NCI-H187 treated with DMSO at 0.1 percent for 48 hours (cell line): ENCODE measurements around the gene GCG.

ENCODE experiments used
- DNase-seq: peaks from one replicate; lab custom pipeline; 2025; lab: John Stamatoyannopoulos, UW

Gene GCG

DNA sequence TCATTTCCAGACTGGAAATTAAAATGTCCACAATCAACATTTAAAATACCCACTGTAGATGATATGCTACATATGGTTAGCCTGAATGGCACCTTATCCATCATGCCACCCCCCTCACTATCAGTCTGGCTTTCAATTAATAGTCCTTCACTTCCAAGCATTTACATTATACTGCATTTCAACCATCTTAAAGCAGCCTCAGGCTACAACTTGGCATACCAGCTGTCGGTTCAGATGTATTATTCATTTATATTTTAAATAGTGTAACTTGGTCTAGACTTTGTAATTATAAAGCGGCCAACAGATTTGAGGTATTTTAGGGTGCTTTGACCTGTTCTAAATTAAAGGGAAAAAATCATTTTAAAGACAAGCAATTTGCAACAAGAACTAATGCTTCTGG lies 2.6 kb downstream of the GCG start:
- no peak for DNase-seq

DNA sequence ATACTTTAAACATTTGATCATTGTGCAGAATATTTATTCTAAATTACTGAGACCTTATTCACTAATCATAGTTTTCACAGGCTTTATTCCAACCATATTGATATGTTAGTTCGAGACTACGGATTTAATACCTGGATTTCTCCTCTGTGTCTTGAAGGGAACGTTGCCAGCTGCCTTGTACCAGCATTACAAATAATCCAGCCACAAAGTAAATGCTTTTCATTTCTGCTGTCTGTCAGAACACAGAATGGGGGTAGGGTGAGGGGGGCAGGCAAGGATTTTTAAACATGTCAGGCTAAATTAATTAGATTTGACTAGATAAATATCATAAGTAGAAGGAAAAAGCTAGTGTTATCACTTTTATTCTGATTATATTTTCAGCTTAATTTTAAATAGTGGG lies 3.1 kb downstream of the GCG start:
- DNase-seq: no peak

DNA sequence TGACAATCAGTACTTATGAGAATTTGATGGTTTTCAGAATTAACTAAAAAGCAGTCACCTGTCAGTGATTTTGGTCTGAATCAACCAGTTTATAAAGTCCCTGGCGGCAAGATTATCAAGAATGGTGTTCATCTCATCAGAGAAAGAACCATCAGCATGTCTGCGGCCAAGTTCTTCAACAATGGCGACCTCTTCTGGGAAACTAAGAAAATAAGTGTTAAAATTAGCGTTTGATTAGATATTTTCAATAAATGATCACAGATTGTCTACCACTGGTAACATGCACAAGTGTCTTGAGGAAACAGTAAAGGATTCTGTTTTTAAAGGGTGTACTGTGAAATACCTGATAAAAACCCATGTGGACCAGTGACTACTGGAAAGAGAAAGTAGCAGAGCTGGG lies 8.1 kb downstream of the GCG start:
- DNase-seq: no peak

DNA sequence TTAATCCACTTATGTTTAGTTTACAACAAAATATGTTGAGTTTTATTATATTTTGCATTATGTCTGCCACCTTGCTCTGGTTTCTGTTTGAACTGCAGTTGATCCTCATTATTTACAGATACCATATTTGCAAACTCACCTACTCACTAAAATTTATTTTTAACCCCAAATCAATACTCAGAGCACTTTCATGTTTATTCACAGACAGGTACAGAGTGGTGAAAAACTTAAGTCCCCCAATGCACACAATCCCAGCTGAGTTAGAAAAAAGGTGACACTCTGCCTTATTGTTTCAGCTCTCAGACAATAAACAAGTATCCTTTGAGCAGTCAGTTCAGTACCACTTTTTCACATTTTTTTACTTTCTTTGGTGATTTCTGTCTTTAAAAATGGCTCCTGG lies 13.7 kb downstream of the GCG start:
- DNase-seq: no peak

DNA sequence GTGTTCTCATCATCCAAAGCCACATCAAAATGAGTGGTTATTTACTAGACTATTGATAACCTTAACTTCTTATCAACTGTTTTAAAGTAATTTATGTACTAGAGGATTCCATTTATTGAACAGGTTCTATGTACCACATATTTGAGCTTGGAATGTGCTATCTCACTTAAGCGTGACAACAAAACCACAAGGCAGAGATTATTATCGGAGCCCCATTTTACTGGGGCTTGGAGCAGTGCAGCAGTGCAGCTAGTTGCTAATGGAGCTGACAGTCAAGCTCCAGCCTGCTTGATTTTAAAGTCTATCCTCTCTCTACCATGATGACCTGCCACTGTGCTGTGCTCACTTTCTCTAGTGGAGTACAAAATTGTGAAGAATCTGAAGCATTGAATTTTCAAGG lies 24.6 kb downstream of the GCG start:
- DNase-seq: no peak

DNA sequence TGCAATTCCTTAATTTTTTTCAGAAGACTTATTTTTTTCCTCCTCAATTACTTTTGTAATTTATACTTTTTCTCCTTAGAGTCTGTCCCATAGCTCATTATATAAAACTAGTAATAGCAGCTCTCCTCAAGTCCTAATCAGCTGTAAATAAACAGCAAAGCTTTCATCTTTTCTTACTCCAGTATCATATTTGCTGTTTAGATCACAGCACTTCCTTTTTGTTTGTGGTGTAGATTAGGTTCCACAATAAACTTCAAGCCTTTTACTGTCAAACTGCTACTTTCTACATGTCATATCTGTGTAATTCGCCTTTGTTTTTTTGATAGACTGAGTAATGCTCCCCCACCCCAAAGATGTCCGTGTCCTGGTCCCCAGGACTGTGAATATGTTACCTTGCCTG lies 25.5 kb downstream of the GCG start:
- DNase-seq: no peak

DNA sequence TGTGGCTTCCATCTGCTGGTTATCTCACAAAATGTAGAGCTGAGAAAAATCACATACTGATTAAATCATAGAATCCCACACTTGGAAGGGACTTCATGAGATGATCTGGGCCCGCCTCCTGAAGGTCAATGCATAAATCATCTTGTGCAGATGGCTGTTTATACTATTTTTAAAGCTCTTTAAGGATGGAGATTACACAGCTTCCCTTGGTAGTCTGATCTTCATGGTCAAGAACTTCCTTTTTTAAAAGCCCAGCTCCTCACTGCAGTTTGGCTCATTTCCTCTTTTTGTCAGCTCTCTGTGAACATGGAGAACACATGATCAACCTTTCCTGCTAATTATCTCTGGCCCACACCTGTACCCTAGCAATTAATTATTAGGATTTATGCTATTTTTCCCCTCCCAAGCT lies 25.9 kb downstream of the GCG start:
- DNase-seq: no peak

DNA sequence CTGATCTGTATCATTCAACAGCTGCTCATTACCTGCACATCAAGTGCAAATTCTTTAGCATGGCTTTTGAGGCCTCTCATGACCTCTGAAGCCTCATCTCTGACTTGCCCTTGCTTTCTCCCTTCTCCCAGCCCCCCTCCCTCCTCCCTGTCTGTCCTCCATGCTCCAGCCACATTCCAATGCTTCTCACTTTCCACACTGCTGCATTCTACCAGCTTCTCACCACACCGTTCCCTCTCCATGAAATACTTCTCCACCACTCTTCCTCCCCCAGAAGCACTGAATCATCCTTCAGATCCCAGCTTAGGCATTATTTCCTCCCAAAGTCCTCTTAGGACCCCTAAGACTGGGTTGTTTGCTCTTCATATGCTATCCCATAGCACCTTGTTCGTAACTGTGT lies 26.9 kb downstream of the GCG start:
- no peak for DNase-seq

DNA sequence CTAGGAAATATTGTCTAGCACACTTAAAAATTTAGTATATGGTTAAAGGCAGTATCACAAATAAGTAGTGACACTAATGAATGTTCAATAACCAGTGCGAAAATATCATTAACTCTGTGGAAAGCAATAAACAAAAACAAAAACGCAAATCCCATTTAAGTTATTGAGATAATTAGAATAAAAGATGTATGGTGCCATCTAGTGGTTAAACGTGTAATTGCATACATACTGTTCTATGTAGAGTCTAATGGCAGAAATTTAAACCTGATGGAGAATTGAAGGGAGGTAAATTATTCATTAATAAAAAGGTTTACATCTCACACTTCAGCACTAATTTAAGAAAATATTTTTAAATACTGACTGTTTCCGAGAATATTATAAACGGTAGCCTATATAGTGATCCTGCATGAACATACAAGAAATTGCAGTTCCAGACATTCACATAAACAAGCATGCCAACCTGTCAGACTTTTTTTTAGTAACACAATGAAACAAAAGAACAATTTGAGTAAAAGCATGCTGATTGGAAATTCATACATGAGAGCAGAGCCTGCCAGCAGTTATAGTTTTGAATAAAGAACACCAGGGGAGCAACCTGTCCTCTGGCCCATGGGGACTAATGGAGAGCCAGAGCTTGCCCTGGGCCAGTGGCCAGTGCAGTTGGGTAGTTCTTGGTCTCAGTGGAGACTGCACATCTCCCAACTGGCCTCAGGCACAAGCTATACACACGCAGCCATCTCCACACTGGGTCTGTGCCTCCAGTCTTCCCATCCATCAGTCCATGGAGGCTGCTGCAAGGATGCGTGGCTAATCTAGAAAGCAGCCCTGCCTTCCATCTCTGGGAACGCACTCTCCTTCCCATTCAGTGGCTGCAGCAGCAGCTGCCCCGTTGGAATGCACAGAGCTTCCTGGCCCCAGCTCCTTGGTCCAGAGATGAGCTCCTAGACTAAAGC lies 28.0 kb downstream of the GCG start:
- no peak for DNase-seq

DNA sequence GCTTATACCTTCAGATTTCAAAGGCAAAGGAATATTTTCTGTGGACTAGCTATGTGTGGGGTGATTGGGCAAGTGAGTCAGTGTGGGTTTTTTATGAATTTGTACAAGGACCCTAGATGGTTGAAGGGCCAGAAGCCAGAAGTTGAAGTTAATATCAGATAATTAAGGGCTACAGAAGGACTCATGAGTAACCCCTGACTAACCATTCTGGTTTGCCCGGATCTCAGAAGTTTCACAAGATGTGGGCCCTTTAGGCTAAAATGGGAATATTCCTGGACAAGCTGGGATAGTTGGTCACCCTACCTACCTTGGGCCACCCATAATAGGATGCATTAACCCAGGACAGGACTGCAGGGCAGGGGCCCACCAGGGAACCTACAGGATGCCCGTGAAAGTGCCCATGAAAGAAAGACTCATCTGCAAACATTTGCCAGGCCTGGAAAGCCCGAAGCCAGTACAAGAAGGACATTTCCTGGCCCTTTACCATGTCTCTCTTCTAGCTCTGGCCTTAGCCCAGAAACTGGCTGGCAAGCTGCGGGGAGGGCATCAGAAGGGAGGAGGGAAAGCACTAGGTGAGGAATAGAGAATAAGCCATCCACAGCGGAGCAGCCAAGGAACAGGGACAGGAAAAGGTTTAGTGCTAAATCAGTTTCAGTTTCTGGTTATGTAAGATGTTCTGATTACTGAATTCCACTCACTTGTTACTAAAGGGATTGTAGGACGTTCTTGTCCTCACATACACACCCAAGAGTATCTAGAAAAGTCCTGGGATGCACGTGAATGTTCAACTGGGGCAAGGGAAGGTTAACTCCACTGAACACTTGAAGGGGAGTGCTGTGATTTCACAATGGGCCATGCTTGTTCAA lies 33.6 kb downstream of the GCG start:
- no peak for DNase-seq

DNA sequence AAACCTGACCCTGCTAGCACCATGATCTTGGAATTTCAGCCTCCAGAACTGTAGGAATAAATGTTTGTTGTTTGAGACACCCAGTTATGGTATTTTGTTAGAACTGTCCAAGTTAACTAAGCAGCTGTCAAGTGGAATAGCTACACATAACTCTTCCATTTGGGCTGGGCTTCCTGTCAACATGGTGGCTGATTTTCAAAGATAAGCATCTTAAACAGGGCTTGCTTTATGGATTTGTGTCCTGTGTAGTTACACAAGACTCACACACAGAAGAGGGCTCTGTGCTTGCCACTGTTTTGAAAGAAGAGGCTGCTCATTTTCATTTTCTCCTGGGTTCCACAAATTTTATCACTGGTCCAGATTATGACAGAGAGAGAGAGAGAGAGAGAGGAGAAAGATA lies 35.7 kb downstream of the GCG start:
- no peak for DNase-seq

DNA sequence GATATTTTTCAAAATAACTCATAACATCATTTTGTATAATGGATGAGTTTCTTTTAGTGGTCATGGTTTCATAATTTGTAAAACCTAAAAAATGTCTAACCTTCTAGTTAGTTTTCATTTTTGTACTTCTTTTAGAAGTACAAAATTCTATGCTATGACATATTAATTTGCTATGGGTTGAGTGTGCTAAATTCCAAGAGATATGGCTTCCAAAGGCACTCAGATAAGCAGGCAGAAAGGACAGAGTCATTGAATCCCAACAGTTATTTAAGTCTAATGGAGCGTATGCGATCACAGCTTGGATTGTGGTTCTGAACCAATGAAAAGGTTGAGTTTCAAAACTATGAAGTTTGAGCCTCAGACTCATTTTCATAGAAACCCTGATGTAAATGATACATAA lies 37.0 kb downstream of the GCG start:
- no peak for DNase-seq

DNA sequence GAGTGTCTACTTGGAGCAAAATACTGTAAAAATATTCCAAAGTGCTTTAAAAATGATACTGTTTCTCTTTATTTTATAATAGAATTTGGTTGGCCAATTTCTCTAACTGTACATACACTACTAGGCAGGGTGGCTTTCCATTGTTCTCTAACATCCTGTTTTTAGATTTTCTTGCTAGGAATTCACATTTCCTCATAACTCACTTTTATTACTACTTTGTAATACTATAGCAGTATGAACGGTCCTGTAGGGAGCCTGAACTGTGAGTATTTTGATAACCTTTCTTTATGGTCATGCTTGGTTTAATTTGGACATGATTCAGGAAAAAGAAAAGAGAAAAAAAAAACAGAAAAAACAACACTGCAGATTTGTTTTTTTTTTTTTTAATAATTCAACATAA lies 37.8 kb downstream of the GCG start:
- no peak for DNase-seq

DNA sequence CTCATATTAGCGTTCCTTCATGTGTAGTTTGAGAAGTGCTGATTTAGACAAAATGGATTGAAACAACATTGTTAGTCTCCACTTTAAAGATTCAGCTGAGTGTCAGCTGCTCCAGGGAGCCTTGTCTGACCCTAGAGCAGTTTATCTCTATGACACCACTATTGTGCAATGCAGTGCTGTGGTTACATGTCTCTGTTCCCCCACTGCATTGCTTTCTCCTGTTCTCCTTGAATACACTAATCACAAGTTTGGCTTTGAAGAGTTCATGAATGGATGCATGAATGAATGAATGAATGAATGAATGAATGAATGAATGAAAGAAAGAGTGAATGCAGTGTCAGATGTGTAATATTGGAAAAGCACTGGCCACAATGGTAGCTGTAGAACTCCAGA lies 38.3 kb downstream of the GCG start:
- no peak for DNase-seq

DNA sequence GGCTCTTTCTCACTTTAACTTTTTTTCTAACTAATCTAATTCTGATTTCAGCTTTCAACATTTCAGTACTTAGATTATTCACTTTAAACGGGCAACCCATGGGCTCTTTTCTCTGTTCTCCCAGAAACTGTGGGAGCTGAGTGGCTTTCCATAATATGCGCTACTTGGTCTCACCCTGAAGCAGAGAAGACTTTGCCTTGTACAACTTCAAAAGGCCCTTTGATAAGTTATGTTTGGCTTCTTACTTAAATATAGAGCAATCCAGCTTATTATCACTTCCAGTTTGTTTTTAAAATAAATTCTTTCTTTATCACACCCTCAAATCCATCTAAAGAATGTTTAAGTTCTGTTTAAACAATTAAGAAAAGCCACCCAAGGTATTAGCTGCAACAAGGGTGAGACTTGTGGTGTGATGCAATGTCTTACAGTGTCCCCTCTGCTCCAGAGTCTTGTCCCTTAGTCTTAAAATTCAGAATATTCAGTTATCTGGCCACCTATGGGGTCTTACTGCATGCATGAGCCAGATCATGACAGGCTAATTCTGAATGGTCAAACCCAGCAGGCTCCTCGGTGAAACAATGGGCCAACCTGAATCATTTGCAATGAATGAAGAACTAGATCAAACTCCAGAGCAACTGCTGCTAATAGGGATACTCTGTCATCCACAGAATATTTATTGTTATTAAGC lies 38.8 kb downstream of the GCG start:
- DNase-seq: no peak

DNA sequence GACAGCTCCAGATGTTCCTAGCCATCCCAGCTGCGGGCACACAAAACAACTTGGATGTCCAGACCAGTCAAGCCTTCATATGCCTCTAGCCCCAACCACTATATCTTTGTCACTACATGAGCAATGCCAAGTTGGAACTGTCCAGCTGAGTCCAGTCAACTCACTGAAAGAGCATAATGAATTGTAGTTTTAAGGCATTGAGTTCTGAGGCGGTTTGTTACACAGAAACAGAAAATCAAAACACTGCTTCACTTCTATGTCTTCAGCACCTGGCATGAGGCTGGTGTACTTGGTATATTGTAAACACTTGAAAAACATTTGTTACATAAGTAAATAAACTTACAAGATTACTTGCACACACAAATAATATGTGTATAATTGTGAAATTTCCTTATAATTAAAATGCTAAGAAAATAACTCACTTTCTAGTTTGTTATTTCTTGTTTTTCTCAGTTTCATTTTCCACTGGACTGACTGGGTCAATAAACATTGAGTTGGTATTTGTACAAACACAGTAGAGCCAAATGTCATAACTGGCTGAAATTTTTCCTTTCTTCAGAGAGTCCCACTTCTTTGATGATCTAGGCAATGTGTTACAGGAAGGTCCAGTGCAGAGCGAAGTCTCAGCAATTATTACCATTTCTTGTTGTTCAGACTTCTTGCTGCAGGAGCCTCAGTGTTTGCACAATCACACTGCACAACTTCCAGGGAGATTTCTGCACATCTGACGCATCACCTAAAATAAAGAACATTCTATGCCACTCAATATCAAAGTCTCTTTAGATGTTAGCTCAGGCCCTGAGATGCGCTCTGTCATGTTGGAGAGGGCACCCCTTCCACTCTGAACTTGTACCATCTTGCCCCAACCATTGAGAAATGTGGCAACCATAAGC lies 39.8 kb downstream of the GCG start:
- no peak for DNase-seq

DNA sequence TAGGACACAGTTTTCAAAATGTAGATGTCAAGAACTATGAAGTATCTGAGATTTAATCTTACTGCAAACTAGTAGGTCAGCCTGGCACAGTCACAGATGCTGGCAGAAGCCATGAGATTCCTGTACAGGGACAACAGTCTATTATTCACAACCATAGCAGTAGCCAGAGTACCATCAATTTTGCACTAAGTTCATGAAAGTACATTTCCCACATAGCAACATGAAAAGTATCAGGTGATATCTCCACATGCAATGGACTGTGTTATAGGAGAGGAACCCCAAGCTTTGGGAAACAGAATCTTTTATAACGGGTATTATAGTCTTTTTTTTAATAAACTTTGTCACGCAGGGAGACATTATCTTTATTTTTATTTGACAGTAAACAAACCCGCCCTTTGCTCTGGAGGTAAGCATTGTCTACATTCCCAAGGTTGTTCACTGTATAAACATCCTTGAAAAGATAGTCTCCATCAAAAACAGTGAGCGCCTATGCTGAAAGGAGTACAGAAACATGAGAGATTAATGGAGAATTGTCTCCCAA lies 44.6 kb downstream of the GCG start:
- no peak for DNase-seq

DNA sequence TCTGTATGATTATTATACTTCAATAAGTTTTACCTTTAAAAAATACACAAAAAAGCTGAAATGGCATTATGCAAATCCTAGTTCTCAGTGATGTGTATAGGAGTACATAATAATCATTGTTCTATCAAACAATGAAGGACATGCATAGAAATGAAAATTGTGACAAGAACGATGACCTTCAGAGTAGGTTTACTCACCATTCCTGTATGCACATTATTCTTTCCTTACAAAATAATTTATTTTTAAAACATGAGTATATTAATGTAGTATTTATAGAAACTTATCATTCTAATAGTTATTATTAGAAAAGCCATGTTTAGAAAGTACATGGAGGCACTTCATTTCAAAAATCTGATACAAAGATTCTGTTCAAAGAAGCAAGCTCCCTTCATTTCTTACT lies 45.3 kb downstream of the GCG start:
- DNase-seq: no peak

DNA sequence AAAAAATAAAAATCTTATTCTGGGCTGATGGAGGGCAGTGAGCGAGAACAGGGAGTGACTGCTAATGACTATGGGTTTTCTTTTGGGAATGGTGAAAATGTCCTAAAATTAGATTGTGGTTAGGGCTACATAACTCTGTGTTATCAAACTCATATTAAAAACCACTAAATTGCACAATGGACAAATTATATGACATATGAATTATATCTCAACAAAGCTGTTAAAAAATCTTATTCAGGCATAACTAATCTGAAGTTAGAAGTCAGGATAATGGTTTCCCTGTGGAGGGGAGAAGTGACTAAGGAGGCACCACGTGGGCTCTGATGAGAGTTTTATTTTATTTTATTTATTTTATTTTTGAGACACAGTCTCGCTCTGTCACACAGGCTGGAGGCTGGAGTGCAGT lies 45.9 kb downstream of the GCG start:
- no peak for DNase-seq

DNA sequence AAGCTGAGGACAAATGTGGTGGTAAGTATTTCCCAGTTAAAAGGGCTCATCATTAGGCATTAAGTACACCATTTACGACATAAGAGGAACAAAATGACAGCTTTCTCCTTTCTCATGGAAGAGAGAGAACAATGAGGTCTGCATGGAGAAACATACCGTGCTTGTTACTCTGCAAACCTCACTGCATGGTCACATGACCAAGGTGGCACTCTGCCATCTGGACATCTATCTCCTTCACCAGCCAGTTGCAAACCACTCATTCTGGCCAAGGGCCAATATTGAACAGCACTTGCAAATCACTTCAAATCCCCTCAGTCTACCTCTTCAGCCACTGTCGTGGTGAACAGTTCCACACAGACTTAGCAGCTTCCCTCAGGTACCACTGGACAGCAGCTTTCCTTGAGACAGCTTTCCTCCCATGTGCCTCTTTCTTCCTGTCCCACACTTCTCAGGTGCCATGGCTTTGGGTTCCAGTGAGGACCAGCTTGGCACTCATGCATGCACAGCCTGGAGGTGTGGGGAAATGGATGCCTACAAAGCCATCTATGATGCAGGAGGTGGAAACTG lies 48.5 kb downstream of the GCG start:
- DNase-seq: no peak

DNA sequence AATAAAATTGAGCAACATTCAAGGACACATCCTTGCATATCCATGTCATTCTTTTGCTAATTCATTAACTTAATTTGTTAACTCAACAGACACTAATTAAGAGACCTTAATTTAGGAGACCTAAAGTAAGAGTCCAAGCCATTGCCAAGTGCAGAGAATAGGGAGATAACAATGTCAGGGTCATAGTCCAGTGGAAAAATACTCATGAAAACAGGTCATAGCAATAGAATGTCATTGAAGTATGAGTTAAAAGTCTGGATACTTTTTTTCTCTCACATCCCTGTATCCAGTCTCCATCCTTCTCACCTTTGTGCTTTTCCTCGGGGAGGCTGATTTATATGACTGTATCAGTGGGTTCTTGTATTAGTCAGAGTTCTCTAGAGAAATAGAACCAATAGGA lies 51.5 kb downstream of the GCG start:
- no peak for DNase-seq
